GM12874 (cell line): ENCODE measurements around the gene BCAS1.

Experiments
- TF ChIP-seq, protein P1 (sequence below): IDR thresholded peaks from 2 replicates; pipeline ENCODE4 v1.5.1; 2011; ENCODE audit warnings: low read depth, mild to moderate bottlenecking, control low read depth, low read length, moderate library complexity; ENCODE audit not compliant: insufficient read depth

Gene BCAS1

DNA sequence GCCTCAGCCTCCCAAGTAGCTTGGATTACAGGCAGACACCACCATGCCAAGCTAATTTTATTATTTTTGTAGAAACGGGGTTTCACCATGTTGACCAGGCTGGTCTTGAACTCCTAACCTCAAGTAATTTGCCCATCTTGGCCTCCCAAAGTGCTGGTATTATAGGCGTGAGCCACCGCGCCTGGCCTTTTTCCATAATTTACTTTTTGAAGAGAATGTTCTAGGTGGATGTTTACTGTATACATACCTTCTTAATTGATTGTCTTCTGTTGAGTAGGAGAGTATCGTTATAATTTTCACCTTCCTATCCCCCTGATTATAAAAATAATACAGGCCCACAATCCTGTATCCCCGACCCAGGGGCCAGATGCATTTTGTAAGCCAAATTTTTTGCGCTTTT, 174.4 kb downstream of the BCAS1 start:
- TF ChIP-seq, protein P1, sequence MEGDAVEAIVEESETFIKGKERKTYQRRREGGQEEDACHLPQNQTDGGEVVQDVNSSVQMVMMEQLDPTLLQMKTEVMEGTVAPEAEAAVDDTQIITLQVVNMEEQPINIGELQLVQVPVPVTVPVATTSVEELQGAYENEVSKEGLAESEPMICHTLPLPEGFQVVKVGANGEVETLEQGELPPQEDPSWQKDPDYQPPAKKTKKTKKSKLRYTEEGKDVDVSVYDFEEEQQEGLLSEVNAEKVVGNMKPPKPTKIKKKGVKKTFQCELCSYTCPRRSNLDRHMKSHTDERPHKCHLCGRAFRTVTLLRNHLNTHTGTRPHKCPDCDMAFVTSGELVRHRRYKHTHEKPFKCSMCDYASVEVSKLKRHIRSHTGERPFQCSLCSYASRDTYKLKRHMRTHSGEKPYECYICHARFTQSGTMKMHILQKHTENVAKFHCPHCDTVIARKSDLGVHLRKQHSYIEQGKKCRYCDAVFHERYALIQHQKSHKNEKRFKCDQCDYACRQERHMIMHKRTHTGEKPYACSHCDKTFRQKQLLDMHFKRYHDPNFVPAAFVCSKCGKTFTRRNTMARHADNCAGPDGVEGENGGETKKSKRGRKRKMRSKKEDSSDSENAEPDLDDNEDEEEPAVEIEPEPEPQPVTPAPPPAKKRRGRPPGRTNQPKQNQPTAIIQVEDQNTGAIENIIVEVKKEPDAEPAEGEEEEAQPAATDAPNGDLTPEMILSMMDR: no peak

- TF ChIP-seq, protein P1: no peak
These were observed 175.0 kb downstream of the BCAS1 start for GRCh38 chr20:53895385-53895755.

DNA sequence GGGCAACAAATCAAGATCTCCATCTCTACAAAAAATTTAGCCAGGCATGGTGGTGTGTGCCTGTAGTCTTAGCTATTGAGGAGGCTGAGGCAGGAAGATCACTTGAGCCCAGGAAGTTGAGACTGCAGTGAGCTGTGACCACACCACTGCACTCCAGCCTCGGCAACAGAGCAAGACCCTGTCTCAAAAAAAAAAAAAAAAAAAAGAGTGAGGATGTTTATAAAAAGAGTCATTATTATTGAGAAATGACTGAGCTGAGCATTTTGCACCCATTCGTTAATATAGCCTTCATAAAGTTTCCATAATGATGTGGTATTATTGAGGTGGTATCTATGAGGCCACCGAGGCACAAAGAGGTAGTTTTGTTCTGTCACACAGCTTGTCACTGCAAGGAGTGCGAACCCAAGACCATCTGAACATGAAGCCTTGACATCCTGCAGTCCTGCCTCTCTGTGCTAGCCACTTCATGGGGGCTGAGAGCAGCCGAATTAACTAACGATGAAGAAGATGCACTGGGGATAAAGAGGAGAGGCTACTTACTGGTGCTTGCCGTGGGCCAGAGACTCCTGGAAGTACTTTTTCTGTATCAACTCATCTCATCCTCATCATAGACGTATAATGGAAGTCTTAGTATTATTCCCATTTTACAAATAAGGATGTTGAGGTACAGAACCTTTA, 175.5 kb downstream of the BCAS1 start:
- TF ChIP-seq, protein P1: no peak
